ENCODE measurements around the gene AMDHD1.
"Not testable (repeated sequence)": the region's sequence is repeated elsewhere in the genome, so short reads cannot be mapped to it uniquely, and the experiment has no call there.

Gene AMDHD1

GRCh38 chr12:95966287-95966870 is 23.2 kb downstream of the AMDHD1 start:
- no peak for DNase-seq

GRCh38 chr12:95967301-95967700 is 24.2 kb downstream of the AMDHD1 start:
- no peak for DNase-seq

- DNase-seq: not testable (repeated sequence)
Measured at GRCh38 chr12:95969116-95969515, 26.0 kb downstream of the AMDHD1 start.

GRCh38 chr12:95970905-95971304 is 27.8 kb downstream of the AMDHD1 start:
- DNase-seq: no peak

- no peak for DNase-seq
Measured at GRCh38 chr12:95972832-95973456, 29.8 kb downstream of the AMDHD1 start.

- DNase-seq: no peak
Measured at GRCh38 chr12:95974358-95974757, 31.2 kb downstream of the AMDHD1 start.

- no peak for DNase-seq
Measured at GRCh38 chr12:95975491-95975890, 32.4 kb downstream of the AMDHD1 start.

GRCh38 chr12:95976416-95976832 is 33.3 kb downstream of the AMDHD1 start:
- no peak for DNase-seq

- no peak for DNase-seq
Measured at GRCh38 chr12:95977764-95978305, 34.7 kb downstream of the AMDHD1 start.

GRCh38 chr12:95978351-95978750 is 35.2 kb downstream of the AMDHD1 start:
- DNase-seq: no peak

- DNase-seq: no peak
Measured at GRCh38 chr12:95978774-95979173, 35.6 kb downstream of the AMDHD1 start.

- no peak for DNase-seq
Measured at GRCh38 chr12:95980437-95980836, 37.3 kb downstream of the AMDHD1 start.

GRCh38 chr12:95982602-95983001 is 39.5 kb downstream of the AMDHD1 start:
- no peak for DNase-seq

GRCh38 chr12:95984682-95985081 is 41.6 kb downstream of the AMDHD1 start:
- no peak for DNase-seq

- no peak for DNase-seq
Measured at GRCh38 chr12:95986635-95987570, 43.8 kb downstream of the AMDHD1 start.

GRCh38 chr12:95988506-95989275 is 45.6 kb downstream of the AMDHD1 start:
- no peak for DNase-seq

- DNase-seq: no peak
Measured at GRCh38 chr12:95989504-95990123, 46.5 kb downstream of the AMDHD1 start.

GRCh38 chr12:95990136-95990535 is 47.0 kb downstream of the AMDHD1 start:
- DNase-seq: no peak

GRCh38 chr12:95993907-95994306 is 50.8 kb downstream of the AMDHD1 start:
- no peak for DNase-seq

- DNase-seq: no peak
Measured at GRCh38 chr12:95994476-95994875, 51.3 kb downstream of the AMDHD1 start.

GRCh38 chr12:95995238-95996031 is 52.3 kb downstream of the AMDHD1 start:
- no peak for DNase-seq

All from NCI-H524 treated with DMSO at 0.1 percent for 48 hours (cell line).